Vagina (tissue), 2 donors: ENCODE data around the gene MTERF4. TPM values are rescaled to one million over a fixed set of nuclear protein-coding genes. Genes with fewer than 3 reads are reported as not detected.

ENCODE experiments used
- DNase-seq, 2 donors: peaks; one replicate each; pipeline ENCODE4 v3.0.0-alpha.2; 2017; ENCODE audit errors: extremely low spot score in 2 of 2
- H3K27ac ChIP-seq: fragments of 200-600 bp; sonication (generic); one replicate; pipeline ENCODE4 v1.5.1; 2019
- H3K27me3 ChIP-seq: fragments of 200-600 bp; sonication (generic); one replicate; pipeline ENCODE4 v1.5.1; 2019
- H3K36me3 ChIP-seq, 2 donors: fragments of 200-600 bp; sonication (generic); one replicate each; pipeline ENCODE4 v1.5.1; 2017 to 2019
- H3K4me1 ChIP-seq: fragments of 200-600 bp; sonication (generic); one replicate; pipeline ENCODE4 v1.5.1; 2019
- H3K4me3 ChIP-seq, 2 donors: fragments of 200-600 bp; sonication (generic); 1 replicate in 1 of 2; 2 replicates in 1 of 2; pipeline ENCODE4 v1.5.1; 2016 to 2019
- H3K9me3 ChIP-seq: fragments of 200-600 bp; sonication (generic); one replicate; pipeline ENCODE4 v1.5.1; 2019
- CTCF ChIP-seq, 3 experiments: fragments of 450-650 bp in 2 of 3; fragments of 200-600 bp in 1 of 3; sonication (generic) in 1 of 3; IDR thresholded peaks; one replicate each; pipeline ENCODE4 v1.5.1; 2017 to 2019; ENCODE audit warnings: antibody characterized with exemption in 3 of 3, mild to moderate bottlenecking in 2 of 3, moderate library complexity in 2 of 3
- POLR2A ChIP-seq, 2 donors: fragments of 450-650 bp; IDR thresholded peaks; one replicate each; pipeline ENCODE4 v1.6.1; 2017; ENCODE audit warnings: antibody characterized with exemption in 2 of 2, mild to moderate bottlenecking in 2 of 2, moderate library complexity in 2 of 2
- POLR2AphosphoS5 ChIP-seq, 2 donors: sonication (generic); formaldehyde crosslinking; IDR thresholded peaks; one replicate each; pipeline ENCODE4 v1.9.0; 2017; ENCODE audit warnings: antibody characterized with exemption in 2 of 2, mild to moderate bottlenecking in 2 of 2, low read depth in 1 of 2; ENCODE audit not compliant: insufficient read depth in 1 of 2
- intact Hi-C: fragments of 100-400 bp; cut with DNase I; formaldehyde crosslinking; loops from one replicate; pipeline ENCODE4 v1.15.1; 2023
- total RNA-seq: library from RNA; depleted of rRNA; stranded (reverse); fragments of >200 nt; gene quantifications from one replicate; pipeline ENCODE4 v1.2.3, GENCODE V29; 2016

MTERF4 gene
- total RNA-seq, 1 donor from 2014 or later: 30.2 TPM

- DNase-seq: no peak
- TF ChIP-seq CTCF (IDR thresholded peaks at IDR 0.05) (no peak), POLR2AphosphoS5 (IDR thresholded peaks at IDR 0.05; ENCODE audit: insufficient read depth in 1 of 2, low read depth in 1 of 2) (no peak), POLR2A (IDR thresholded peaks at IDR 0.05) (no peak)
- intact Hi-C loops: no loop called here
- Histone ChIP-seq H3K4me1 (no peaks in the 10 kb centered on the region), H3K4me3 (no peak overlapping the region), H3K27me3 (no peaks in the 10 kb centered on the region), H3K9me3 (no peaks in the 10 kb centered on the region), H3K36me3 (no peaks in the 10 kb centered on the region), H3K27ac (no peak overlapping the region)
Measured at GRCh38 chr2:241123816-241124536, 21.9 kb upstream of the MTERF4 start.

DNA sequence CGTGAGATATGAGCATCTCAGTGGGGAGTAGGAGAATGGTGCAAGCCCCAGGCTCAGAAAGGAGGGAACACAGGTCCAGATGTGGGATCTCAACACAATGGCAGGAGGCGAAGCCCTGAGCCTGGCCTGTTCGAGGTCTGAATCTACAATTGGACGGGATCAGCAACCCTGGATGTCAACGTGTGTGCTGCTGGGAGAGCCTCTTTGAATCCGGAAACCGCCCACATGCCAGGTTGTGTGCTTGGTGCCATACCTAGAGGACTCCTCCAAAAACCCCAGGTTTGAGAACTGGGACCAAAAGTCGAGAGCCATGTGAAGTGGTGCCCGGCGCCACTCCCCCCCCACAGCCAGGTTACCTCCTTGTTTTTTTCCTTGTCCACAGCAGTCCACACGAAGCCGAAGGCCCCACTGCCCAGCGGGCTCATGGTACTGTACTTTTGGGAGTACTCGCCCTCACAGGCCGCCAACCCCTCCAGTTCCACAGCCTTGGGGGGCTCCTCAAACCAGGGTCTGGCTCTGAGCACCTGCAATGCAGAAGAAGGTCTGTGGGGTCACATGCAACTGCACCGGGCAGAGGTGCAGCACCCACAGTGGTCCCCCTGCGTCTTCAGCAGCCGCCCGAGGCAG is 20.4 kb upstream of the MTERF4 start:
- Histone ChIP-seq H3K36me3 (no peaks in the 10 kb centered on the region), H3K9me3 (no peaks in the 10 kb centered on the region), H3K27ac (no peak overlapping the region), H3K27me3 (no peaks in the 10 kb centered on the region), H3K4me3 (no peak overlapping the region), H3K4me1 (no peaks in the 10 kb centered on the region)
- TF ChIP-seq POLR2AphosphoS5 (IDR thresholded peaks at IDR 0.05; ENCODE audit: insufficient read depth in 1 of 2, low read depth in 1 of 2): no peak
- TF ChIP-seq CTCF (IDR thresholded peaks at IDR 0.05): no peak
- TF ChIP-seq POLR2A (IDR thresholded peaks at IDR 0.05): no peak
- intact Hi-C loops: no loop called here
- DNase-seq: no peak

GRCh38 chr2:241121008-241121407 is 18.9 kb upstream of the MTERF4 start:
- H3K9me3 ChIP-seq: no peaks in the 10 kb centered on the region
- no peak for DNase-seq
- H3K27me3 ChIP-seq: no peaks in the 10 kb centered on the region
- no peaks in the 10 kb centered on the region for H3K4me1 ChIP-seq
- no peaks in the 10 kb centered on the region for H3K36me3 ChIP-seq
- H3K27ac ChIP-seq: no peak overlapping the region
- H3K4me3 ChIP-seq: no peak overlapping the region
- TF ChIP-seq POLR2AphosphoS5 (IDR thresholded peaks at IDR 0.05; ENCODE audit: insufficient read depth in 1 of 2, low read depth in 1 of 2) (no peak), POLR2A (IDR thresholded peaks at IDR 0.05) (no peak), CTCF (IDR thresholded peaks at IDR 0.05) (no peak)
- intact Hi-C loops: no loop called here

GRCh38 chr2:241120440-241120839 is 18.4 kb upstream of the MTERF4 start:
- Histone ChIP-seq H3K27me3 (no peaks in the 10 kb centered on the region), H3K9me3 (no peaks in the 10 kb centered on the region), H3K36me3 (no peaks in the 10 kb centered on the region), H3K4me1 (no peaks in the 10 kb centered on the region), H3K27ac (no peak overlapping the region), H3K4me3 (no peak overlapping the region)
- DNase-seq: no peak
- intact Hi-C loops: no loop called here
- TF ChIP-seq POLR2A (IDR thresholded peaks at IDR 0.05) (no peak), POLR2AphosphoS5 (IDR thresholded peaks at IDR 0.05; ENCODE audit: insufficient read depth in 1 of 2, low read depth in 1 of 2) (no peak), CTCF (IDR thresholded peaks at IDR 0.05) (no peak)
